Neural progenitor cell (in vitro differentiated cells): ENCODE data around the gene PDE6B. TPM values are rescaled to one million over a fixed set of nuclear protein-coding genes. Genes with fewer than 3 reads are reported as not detected.

Source experiments
- DNase-seq: peaks from one replicate; pipeline ENCODE4 v3.0.0-alpha.2; 2016; ENCODE audit warnings: low spot score
- H2AFZ ChIP-seq: fragments of 200-600 bp; sonication (generic); replicated peaks from 2 replicates; pipeline ENCODE4 v1.6.1; 2016; ENCODE audit warnings: antibody characterized with exemption
- H3F3A ChIP-seq: fragments of 200-600 bp; sonication (generic); 2 replicates; pipeline ENCODE4 v1.6.1; 2016; ENCODE audit warnings: antibody characterized with exemption, low read depth
- H3K27ac ChIP-seq: fragments of 200-600 bp; sonication (generic); 2 replicates; pipeline ENCODE4 v1.5.1; 2016; ENCODE audit warnings: mild to moderate bottlenecking
- H3K27me3 ChIP-seq: fragments of 200-600 bp; sonication (generic); 2 replicates; pipeline ENCODE4 v1.6.1; 2016; ENCODE audit warnings: mild to moderate bottlenecking, moderate library complexity
- H3K36me3 ChIP-seq: fragments of 200-600 bp; sonication (generic); 2 replicates; pipeline ENCODE4 v1.5.1; 2016
- H3K4me1 ChIP-seq: fragments of 200-600 bp; sonication (generic); 2 replicates; pipeline ENCODE4 v1.6.1; 2016; ENCODE audit warnings: mixed run types
- H3K4me2 ChIP-seq: fragments of 200-600 bp; sonication (generic); 2 replicates; pipeline ENCODE4 v1.6.1; 2016
- H3K4me3 ChIP-seq: fragments of 200-600 bp; sonication (generic); 2 replicates; pipeline ENCODE4 v1.5.1; 2016
- H3K79me2 ChIP-seq: fragments of 200-600 bp; sonication (generic); 2 replicates; pipeline ENCODE4 v1.6.1; 2016; ENCODE audit warnings: low read depth
- H3K9ac ChIP-seq: fragments of 200-600 bp; sonication (generic); 2 replicates; pipeline ENCODE4 v1.6.1; 2016
- H3K9me3 ChIP-seq: fragments of 200-600 bp; sonication (generic); 2 replicates; pipeline ENCODE4 v1.5.1; 2016; ENCODE audit warnings: low read depth
- H4K20me1 ChIP-seq: fragments of 200-600 bp; sonication (generic); 2 replicates; pipeline ENCODE4 v1.6.1; 2016; ENCODE audit warnings: low read depth
- H3K27ac Mint-ChIP-seq: 3 replicates; pipeline ENCODE4 v1.8.0; 2021; ENCODE audit warnings: mixed read lengths
- H3K27me3 Mint-ChIP-seq: 2 replicates; pipeline ENCODE4 v1.8.0; 2022; ENCODE audit warnings: low read depth, mild to moderate bottlenecking, inconsistent platforms, moderate library complexity, mixed read lengths; ENCODE audit not compliant: insufficient read depth
- H3K36me3 Mint-ChIP-seq: 3 replicates; pipeline ENCODE4 v1.8.0; 2021; ENCODE audit warnings: mixed read lengths
- H3K4me1 Mint-ChIP-seq: 3 replicates; pipeline ENCODE4 v1.8.0; 2021; ENCODE audit warnings: mixed read lengths
- H3K4me3 Mint-ChIP-seq: 3 replicates; pipeline ENCODE4 v1.8.0; 2021; ENCODE audit warnings: mild to moderate bottlenecking, moderate library complexity, mixed read lengths
- H3K9me3 Mint-ChIP-seq: 3 replicates; pipeline ENCODE4 v1.8.0; 2020; ENCODE audit warnings: mixed read lengths
- EZH2 ChIP-seq: fragments of 200-600 bp; sonication (generic); IDR thresholded peaks from 2 replicates; pipeline ENCODE4 v1.6.1; 2017; ENCODE audit warnings: antibody characterized with exemption, mild to moderate bottlenecking, moderate library complexity
- EZH2phosphoT487 ChIP-seq: fragments of 200-600 bp; sonication (generic); IDR thresholded peaks from 2 replicates; pipeline ENCODE4 v1.6.1; 2017; ENCODE audit warnings: antibody characterized with exemption
- total RNA-seq: library from RNA; depleted of rRNA; stranded (reverse); fragments of >200 nt; gene quantifications from 2 replicates; pipeline ENCODE4 v1.2.3, GENCODE V29; 2015; ENCODE audit warnings: low replicate concordance
- TF ChIP-seq, protein P1 (sequence below): fragments of 200-600 bp; sonication (generic); IDR thresholded peaks from 2 replicates; pipeline ENCODE4 v1.5.1; 2017; ENCODE audit warnings: antibody characterized with exemption, mild to moderate bottlenecking

The PDE6B gene
- total RNA-seq, 1 donor from 2014 or later: 4.3 TPM

DNA sequence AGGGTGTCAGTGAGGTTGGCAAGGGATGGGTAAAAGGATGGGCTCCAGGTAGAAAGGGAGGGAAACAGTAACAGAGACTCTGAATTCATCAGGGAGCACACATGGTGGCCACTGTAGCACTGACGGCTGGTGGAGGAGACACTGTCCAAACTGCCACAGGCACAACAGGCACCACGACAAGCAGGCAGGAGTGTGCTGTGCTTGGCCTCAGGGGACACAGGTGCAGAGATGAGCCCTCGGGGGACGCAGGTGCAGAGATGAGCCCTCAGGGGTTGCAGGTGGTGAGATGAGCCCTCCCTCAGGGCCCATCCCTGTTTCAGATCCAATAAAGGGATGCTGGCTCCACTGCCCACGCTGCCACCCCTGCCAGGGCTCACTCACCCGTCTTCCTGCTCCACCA is 7.6 kb downstream of the PDE6B start:
- peaks cover 16% of the 10 kb centered on the region for H3K9me3 Mint-ChIP-seq
- H2AFZ ChIP-seq: no peak overlapping the region
- no peak overlapping the region for H3K4me3 Mint-ChIP-seq
- no peaks in the 10 kb centered on the region for H4K20me1 ChIP-seq
- H3K27ac Mint-ChIP-seq: no peak overlapping the region
- no peak for DNase-seq
- no peaks in the 10 kb centered on the region for H3K9me3 ChIP-seq
- no peaks in the 10 kb centered on the region for H3K4me1 ChIP-seq
- no peaks in the 10 kb centered on the region for H3K27me3 ChIP-seq
- H3K9ac ChIP-seq: no peak overlapping the region
- TF ChIP-seq, protein P1, sequence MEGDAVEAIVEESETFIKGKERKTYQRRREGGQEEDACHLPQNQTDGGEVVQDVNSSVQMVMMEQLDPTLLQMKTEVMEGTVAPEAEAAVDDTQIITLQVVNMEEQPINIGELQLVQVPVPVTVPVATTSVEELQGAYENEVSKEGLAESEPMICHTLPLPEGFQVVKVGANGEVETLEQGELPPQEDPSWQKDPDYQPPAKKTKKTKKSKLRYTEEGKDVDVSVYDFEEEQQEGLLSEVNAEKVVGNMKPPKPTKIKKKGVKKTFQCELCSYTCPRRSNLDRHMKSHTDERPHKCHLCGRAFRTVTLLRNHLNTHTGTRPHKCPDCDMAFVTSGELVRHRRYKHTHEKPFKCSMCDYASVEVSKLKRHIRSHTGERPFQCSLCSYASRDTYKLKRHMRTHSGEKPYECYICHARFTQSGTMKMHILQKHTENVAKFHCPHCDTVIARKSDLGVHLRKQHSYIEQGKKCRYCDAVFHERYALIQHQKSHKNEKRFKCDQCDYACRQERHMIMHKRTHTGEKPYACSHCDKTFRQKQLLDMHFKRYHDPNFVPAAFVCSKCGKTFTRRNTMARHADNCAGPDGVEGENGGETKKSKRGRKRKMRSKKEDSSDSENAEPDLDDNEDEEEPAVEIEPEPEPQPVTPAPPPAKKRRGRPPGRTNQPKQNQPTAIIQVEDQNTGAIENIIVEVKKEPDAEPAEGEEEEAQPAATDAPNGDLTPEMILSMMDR: no peak
- TF ChIP-seq EZH2phosphoT487 (no peak), EZH2 (no peak)
- no peaks in the 10 kb centered on the region for H3F3A ChIP-seq
- H3K79me2 ChIP-seq: no peaks in the 10 kb centered on the region
- peaks cover 13% of the 10 kb centered on the region for H3K27me3 Mint-ChIP-seq
- H3K4me3 ChIP-seq: no peak overlapping the region
- no peak overlapping the region for H3K4me2 ChIP-seq
- H3K36me3 ChIP-seq: no peaks in the 10 kb centered on the region
- H3K36me3 Mint-ChIP-seq: peaks cover 3% of the 10 kb centered on the region
- H3K27ac ChIP-seq: no peak overlapping the region
- peaks cover 9% of the 10 kb centered on the region for H3K4me1 Mint-ChIP-seq

DNA sequence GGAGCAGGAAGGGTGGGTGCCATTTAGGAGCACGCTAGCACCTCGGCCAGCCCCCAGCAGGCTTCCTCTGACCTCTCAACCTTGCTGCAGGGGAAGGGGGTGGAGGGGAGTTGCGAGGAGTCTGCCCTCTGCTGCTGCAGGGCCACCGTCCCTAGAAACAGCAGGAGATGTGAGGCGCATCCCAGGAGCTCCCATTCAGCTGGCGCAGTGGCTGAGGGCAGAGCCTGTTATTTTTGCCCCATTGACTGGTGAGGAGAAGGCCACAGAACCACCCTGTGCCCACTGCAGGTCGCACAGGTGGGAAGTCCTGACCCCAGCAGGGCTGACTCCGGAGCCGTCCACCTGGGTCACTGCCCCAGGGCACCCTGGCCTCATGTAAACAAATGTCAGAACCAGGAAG is 8.0 kb downstream of the PDE6B start:
- Histone ChIP-seq H3K27ac (no peak overlapping the region), H2AFZ (no peak overlapping the region), H3K4me2 (no peak overlapping the region), H3K27me3 (no peaks in the 10 kb centered on the region), H3K36me3 (no peaks in the 10 kb centered on the region), H3F3A (no peaks in the 10 kb centered on the region), H3K79me2 (no peaks in the 10 kb centered on the region), H3K9ac (no peak overlapping the region), H3K4me1 (no peaks in the 10 kb centered on the region), H3K9me3 (no peaks in the 10 kb centered on the region), H3K4me3 (no peak overlapping the region), H4K20me1 (no peaks in the 10 kb centered on the region)
- peaks cover 11% of the 10 kb centered on the region for H3K4me1 Mint-ChIP-seq
- no peak for DNase-seq
- no peak overlapping the region for H3K4me3 Mint-ChIP-seq
- peaks cover 14% of the 10 kb centered on the region for H3K27me3 Mint-ChIP-seq
- peaks cover 16% of the 10 kb centered on the region for H3K9me3 Mint-ChIP-seq
- no peak overlapping the region for H3K27ac Mint-ChIP-seq
- TF ChIP-seq, protein P1: no peak
- TF ChIP-seq EZH2phosphoT487 (no peak), EZH2 (no peak)
- H3K36me3 Mint-ChIP-seq: peaks cover 3% of the 10 kb centered on the region

DNA sequence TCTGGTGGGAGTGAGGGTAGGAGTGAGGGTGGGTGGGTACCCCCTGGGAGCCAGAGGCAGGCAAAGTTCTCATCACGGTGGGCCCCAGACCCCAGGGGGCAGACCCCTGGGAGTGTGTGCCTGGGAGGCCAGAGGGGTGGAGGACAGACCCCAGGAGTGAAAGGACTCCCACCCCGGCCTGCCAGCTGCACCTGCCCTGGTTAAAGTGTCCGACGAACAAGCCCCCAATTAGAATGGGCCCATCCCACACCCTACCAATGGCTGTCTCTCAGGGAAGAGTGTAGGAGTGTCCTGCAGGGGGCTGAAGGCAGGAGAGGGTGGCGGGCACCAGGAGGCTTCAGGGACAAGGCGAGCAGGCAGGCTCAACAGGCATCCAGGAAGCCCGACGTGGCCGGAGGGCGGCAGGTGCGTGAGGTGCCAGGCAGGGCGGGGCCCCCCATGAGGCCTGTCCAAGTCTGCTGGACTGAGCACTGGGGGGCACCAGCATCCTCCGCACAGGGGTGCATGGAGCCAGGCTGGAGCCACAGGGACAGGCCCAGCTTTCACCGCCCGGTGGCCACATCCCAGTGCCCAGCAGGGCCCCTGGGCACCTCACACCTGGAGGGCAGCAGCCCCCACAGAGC is 8.7 kb downstream of the PDE6B start:
- Mint-ChIP-seq H3K9me3 (peaks cover 16% of the 10 kb centered on the region), H3K27me3 (peaks cover 14% of the 10 kb centered on the region), H3K27ac (no peak overlapping the region), H3K4me3 (no peak overlapping the region), H3K4me1 (peaks cover 11% of the 10 kb centered on the region), H3K36me3 (peaks cover 3% of the 10 kb centered on the region)
- H3K4me2 ChIP-seq: no peak overlapping the region
- TF ChIP-seq, protein P1: no peak
- TF ChIP-seq EZH2 (no peak), EZH2phosphoT487 (no peak)
- H4K20me1 ChIP-seq: no peaks in the 10 kb centered on the region
- no peak overlapping the region for H3K27ac ChIP-seq
- H3K9me3 ChIP-seq: no peaks in the 10 kb centered on the region
- H3K4me1 ChIP-seq: no peaks in the 10 kb centered on the region
- H3K79me2 ChIP-seq: no peaks in the 10 kb centered on the region
- no peaks in the 10 kb centered on the region for H3F3A ChIP-seq
- no peak for DNase-seq
- H2AFZ ChIP-seq: no peak overlapping the region
- H3K4me3 ChIP-seq: no peak overlapping the region
- H3K27me3 ChIP-seq: no peaks in the 10 kb centered on the region
- no peak overlapping the region for H3K9ac ChIP-seq
- H3K36me3 ChIP-seq: no peaks in the 10 kb centered on the region
